ENCODE results near the gene IFI30.
A peak's percentile ranks its signal among the peaks of the same experiment; 100 is the strongest.

Gene IFI30

GRCh38 chr19:18168673-18169381 lies 4.8 kb upstream of the IFI30 start:
- no peak for DNase-seq (ENCODE audit: low read depth)
- no peak overlapping the region for H3K4me3 ChIP-seq (ENCODE audit: control insufficient read depth, low read depth, low read length)
- TF ChIP-seq CTCF (conservative IDR thresholded peaks at IDR 0.05; ENCODE audit: control insufficient read depth, insufficient read depth, low read depth, low read length): no peak

GRCh38 chr19:18170714-18171255 lies 2.8 kb upstream of the IFI30 start:
- DNase-seq (ENCODE audit: low read depth): peak; percentile 26
- no peak overlapping the region for H3K4me3 ChIP-seq (ENCODE audit: control insufficient read depth, low read depth, low read length)
- no peak for TF ChIP-seq CTCF (conservative IDR thresholded peaks at IDR 0.05; ENCODE audit: control insufficient read depth, insufficient read depth, low read depth, low read length)

- H3K4me3 ChIP-seq (ENCODE audit: control insufficient read depth, low read depth, low read length): no peak overlapping the region
- DNase-seq (ENCODE audit: low read depth): no peak
- TF ChIP-seq CTCF (conservative IDR thresholded peaks at IDR 0.05; ENCODE audit: control insufficient read depth, insufficient read depth, low read depth, low read length): no peak
These were observed 1.8 kb upstream of the IFI30 start for GRCh38 chr19:18171605-18172327.

- no peak overlapping the region for H3K4me3 ChIP-seq (ENCODE audit: control insufficient read depth, low read depth, low read length)
- TF ChIP-seq CTCF (conservative IDR thresholded peaks at IDR 0.05; ENCODE audit: control insufficient read depth, insufficient read depth, low read depth, low read length): no peak
- no peak for DNase-seq (ENCODE audit: low read depth)
These were observed 1.1 kb upstream of the IFI30 start for GRCh38 chr19:18172331-18173053.

GRCh38 chr19:18173054-18173571 lies 500 bp upstream of the IFI30 start:
- peak overlapping the region; percentile 56 for H3K4me3 ChIP-seq (ENCODE audit: control insufficient read depth, low read depth, low read length)
- no peak for TF ChIP-seq CTCF (conservative IDR thresholded peaks at IDR 0.05; ENCODE audit: control insufficient read depth, insufficient read depth, low read depth, low read length)
- DNase-seq (ENCODE audit: low read depth): peak; percentile 71

- DNase-seq (ENCODE audit: low read depth): no peak
- TF ChIP-seq CTCF (conservative IDR thresholded peaks at IDR 0.05; ENCODE audit: control insufficient read depth, insufficient read depth, low read depth, low read length): no peak
- H3K4me3 ChIP-seq (ENCODE audit: control insufficient read depth, low read depth, low read length): no peak overlapping the region
These were observed 1.4 kb downstream of the IFI30 start for GRCh38 chr19:18174983-18175382.
